ENCODE results near the gene POU6F2.

DNA sequence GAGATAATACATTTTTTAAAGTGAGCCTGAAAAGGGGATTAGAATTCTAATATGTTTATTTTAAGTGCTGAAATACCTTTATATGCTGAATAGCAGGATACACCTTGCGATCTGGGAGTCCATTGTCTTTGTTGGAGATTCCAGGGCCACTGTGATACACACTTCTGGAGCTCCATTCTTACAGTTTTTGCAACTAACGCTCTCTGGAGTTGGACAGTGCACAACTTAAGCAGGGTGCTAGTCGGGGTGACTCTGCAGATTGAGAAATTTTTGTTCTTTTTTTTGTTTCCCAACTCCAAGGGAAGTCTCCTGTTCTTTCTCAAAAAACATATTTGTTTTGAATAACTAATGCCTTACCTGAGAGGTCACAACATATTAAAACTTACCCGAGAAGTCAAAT, 23.7 kb upstream of the POU6F2 start:
- TF ChIP-seq POLR2A (IDR thresholded peaks at IDR 0.05): no peak
- TF ChIP-seq, protein P1, sequence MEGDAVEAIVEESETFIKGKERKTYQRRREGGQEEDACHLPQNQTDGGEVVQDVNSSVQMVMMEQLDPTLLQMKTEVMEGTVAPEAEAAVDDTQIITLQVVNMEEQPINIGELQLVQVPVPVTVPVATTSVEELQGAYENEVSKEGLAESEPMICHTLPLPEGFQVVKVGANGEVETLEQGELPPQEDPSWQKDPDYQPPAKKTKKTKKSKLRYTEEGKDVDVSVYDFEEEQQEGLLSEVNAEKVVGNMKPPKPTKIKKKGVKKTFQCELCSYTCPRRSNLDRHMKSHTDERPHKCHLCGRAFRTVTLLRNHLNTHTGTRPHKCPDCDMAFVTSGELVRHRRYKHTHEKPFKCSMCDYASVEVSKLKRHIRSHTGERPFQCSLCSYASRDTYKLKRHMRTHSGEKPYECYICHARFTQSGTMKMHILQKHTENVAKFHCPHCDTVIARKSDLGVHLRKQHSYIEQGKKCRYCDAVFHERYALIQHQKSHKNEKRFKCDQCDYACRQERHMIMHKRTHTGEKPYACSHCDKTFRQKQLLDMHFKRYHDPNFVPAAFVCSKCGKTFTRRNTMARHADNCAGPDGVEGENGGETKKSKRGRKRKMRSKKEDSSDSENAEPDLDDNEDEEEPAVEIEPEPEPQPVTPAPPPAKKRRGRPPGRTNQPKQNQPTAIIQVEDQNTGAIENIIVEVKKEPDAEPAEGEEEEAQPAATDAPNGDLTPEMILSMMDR (IDR thresholded peaks at IDR 0.05): no peak
